Bronchial epithelial cell (primary cell): ENCODE data around the gene NDST3. TPM values are rescaled to one million over a fixed set of nuclear protein-coding genes. Genes with fewer than 3 reads are reported as not detected.

ENCODE experiments used
- DNase-seq: peaks from one replicate; pipeline ENCODE4 v3.0.0-alpha.2; 2010; ENCODE audit warnings: low read depth
- FAIRE-seq: peaks from 2 replicates; lab custom pipeline; 2011; peaks lifted over from hg19 to GRCh38; lab: Jason Lieb, UNC
- H3K27me3 ChIP-seq: 2 replicates; pipeline ENCODE4 v1.5.1; 2011; ENCODE audit warnings: low read length; ENCODE audit not compliant: control insufficient read depth, insufficient read depth
- H3K36me3 ChIP-seq: 2 replicates; pipeline ENCODE4 v1.5.1; 2011; ENCODE audit warnings: low read length; ENCODE audit not compliant: control insufficient read depth, insufficient read depth
- H3K4me3 ChIP-seq: 2 replicates; pipeline ENCODE4 v1.5.1; 2011; ENCODE audit warnings: mild to moderate bottlenecking, low read depth, low read length, control low read depth
- total RNA-seq: library from RNA; depleted of rRNA; stranded (reverse); fragments of >200 nt; gene quantifications from 2 replicates; pipeline ENCODE4 v1.2.1, GENCODE V29; 2014
- TF ChIP-seq, protein P1 (sequence below): IDR thresholded peaks from 2 replicates; pipeline ENCODE4 v1.5.1; 2011; ENCODE audit warnings: mild to moderate bottlenecking, moderate library complexity, low read length, control low read depth, inconsistent platforms; ENCODE audit not compliant: insufficient read depth, severe bottlenecking

Gene NDST3
- total RNA-seq, 1 donor from 2014 or later, result not detected

DNA sequence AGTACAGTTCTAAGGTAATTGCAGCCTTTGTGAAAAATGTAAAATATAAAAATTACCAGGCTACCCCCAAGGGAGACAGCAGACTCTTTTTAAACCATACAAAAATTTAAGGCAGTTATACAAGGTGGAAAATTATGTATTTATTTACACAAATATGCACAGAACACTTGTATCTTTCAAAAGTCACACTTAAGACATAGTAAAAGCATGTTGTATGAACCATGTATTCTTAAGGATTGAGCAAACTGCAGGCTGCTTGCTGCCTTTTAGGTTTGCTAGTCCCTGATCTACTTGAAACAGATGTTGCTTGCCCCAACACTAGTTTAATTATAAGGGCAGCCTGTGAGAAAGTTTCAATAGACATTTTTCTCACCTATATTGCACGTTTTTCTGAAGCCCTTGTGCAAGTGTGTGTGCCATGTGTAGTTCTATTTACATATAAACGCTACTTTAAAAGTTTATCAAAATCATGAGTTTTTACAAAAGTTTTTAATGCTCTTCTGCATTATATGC is 245.7 kb downstream of the NDST3 start:
- DNase-seq, result no peak
- TF ChIP-seq, protein P1, sequence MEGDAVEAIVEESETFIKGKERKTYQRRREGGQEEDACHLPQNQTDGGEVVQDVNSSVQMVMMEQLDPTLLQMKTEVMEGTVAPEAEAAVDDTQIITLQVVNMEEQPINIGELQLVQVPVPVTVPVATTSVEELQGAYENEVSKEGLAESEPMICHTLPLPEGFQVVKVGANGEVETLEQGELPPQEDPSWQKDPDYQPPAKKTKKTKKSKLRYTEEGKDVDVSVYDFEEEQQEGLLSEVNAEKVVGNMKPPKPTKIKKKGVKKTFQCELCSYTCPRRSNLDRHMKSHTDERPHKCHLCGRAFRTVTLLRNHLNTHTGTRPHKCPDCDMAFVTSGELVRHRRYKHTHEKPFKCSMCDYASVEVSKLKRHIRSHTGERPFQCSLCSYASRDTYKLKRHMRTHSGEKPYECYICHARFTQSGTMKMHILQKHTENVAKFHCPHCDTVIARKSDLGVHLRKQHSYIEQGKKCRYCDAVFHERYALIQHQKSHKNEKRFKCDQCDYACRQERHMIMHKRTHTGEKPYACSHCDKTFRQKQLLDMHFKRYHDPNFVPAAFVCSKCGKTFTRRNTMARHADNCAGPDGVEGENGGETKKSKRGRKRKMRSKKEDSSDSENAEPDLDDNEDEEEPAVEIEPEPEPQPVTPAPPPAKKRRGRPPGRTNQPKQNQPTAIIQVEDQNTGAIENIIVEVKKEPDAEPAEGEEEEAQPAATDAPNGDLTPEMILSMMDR, result no peak
- no peak for FAIRE-seq
- Histone ChIP-seq H3K36me3 (peaks cover 10% of the 10 kb centered on the region), H3K4me3 (peak overlapping the region; percentile 87), H3K27me3 (no peaks in the 10 kb centered on the region)

DNA sequence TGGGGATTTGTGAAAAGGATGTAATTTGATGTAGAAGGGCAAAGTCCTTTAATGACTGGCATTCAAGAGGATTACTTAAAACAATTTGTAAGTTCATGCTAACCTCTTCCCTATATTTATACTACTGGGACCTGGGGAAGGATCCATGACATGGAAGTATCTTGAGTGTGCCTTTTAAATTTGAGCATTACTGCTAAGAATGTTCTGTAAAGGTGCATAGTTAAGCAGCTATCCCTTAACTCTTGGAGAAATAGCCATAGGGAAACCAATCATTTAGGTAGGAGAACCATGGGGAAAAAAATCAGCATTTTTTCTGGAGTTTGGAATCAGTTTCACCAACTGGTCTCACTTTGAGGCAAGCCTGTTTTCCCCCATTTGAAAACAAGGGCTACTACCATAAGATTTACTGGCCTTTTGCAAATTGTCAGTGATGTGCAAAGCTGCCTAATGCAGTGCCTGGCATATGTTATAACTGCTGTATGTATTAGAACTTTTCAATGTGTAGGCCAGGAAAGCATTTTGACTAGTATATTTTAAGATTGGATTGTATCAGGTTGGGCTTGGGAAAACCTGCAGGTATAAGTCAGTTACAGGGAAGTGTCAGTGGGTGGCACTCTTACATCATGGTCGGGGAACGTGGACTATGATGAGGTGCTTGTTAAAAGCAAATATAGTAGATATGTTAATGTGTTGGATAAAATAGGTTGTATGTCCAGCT is 246.4 kb downstream of the NDST3 start:
- peak; percentile 83 for DNase-seq
- no peak for FAIRE-seq
- TF ChIP-seq, protein P1, result peak; percentile 56
- Histone ChIP-seq H3K27me3 (no peaks in the 10 kb centered on the region), H3K36me3 (peaks cover 10% of the 10 kb centered on the region), H3K4me3 (peak overlapping the region; percentile 87)

DNA sequence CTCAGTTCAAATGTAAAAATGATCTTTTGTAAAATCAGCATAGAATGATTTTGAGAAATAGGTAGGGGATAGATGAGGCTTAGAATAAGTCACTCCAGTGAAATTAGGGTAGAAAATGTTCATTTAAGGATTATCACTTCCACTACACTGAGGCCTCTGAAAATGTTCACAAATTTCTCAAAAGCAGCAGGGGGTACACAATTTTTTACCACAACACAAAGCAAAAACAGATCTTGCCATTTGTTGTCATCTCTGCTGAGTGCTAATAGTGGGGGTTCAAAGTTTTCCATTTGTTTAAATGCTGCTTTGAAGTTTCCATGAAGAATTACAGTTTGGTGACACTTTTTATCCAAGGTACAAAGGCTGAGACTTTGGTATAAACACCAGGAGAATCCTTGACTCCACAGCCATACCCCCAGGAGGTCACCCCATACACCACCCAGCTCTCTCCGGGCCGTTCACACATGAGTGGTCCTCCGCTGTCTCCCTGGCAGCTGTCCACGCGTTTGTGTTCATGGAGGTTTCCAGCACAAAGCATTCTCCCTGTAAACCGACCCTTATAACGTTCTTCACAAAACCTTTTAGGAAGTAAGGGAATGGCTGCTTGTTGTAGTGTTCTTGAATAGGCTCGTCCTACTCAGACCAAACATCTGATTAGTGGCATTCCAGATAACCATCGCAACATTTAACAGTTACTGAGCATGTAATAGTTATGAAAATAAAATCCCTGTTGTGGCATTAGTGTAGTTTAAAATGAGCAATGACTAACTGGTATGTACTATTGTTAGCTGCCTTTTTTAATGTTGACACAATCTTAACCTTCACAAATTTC is 247.5 kb downstream of the NDST3 start:
- H3K36me3 ChIP-seq, result peaks cover 10% of the 10 kb centered on the region
- DNase-seq (peak; percentile 59), FAIRE-seq (no peak)
- no peak overlapping the region for H3K4me3 ChIP-seq
- TF ChIP-seq, protein P1, result no peak
- no peaks in the 10 kb centered on the region for H3K27me3 ChIP-seq

DNA sequence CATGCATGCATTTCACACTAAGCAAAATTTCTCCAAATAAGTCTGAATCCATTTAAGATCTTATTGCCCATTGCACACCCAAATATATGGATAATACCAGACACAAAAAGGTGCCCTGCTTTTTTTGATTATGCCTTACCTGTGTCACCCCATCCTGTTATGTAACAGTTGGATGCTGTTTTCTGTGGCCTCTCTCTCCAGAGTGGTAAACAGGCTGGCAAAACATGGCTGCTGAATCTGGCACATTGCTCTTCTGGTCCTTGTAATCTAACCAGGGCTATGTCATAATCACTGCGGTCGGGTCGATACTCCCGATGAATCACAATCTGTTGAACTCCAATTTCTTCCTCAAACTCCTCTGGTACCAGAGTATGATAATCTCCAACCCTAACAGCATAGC is 248.4 kb downstream of the NDST3 start:
- FAIRE-seq (no peak), DNase-seq (peak; percentile 92)
- Histone ChIP-seq H3K4me3 (no peak overlapping the region), H3K36me3 (peaks cover 10% of the 10 kb centered on the region), H3K27me3 (no peaks in the 10 kb centered on the region)
- TF ChIP-seq, protein P1, result no peak

DNA sequence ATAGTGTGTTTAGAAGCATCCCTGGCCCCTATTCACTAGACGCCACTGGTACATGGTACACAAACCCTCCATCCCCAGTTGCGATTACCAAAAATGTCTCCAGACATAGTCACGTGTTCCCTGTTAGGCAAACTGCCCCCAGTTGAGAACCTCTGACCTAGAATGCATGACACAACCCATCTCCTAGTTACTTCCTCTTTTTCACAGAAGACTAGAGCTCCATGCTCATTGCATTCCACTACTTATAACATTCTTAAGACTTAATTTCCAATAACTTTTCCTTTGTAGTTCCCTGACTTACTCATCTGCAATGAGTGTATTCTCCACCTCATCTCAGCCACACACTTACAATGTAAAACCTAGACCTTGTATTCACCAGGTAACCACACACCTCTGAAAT is 249.9 kb downstream of the NDST3 start:
- no peak for FAIRE-seq
- H3K27me3 ChIP-seq, result no peaks in the 10 kb centered on the region
- DNase-seq, result peak; percentile 59
- TF ChIP-seq, protein P1, result no peak
- peaks cover 5% of the 10 kb centered on the region for H3K36me3 ChIP-seq
- H3K4me3 ChIP-seq, result no peak overlapping the region
